Osteoblast (primary cell): ENCODE measurements around the gene KIAA1755. TPM values are rescaled to one million over a fixed set of nuclear protein-coding genes. Genes with fewer than 3 reads are reported as not detected.
"Not testable (repeated sequence)": the region's sequence is repeated elsewhere in the genome, so short reads cannot be mapped to it uniquely, and the experiment has no call there.

ENCODE experiments used
- DNase-seq: peaks from one replicate; pipeline ENCODE4 v3.0.0; 2011; ENCODE audit warnings: low spot score, mixed read lengths; ENCODE audit not compliant: insufficient read length; ENCODE audit errors: missing footprints
- H2AFZ ChIP-seq: 2 replicates; pipeline ENCODE4 v1.6.0; 2011; ENCODE audit warnings: mild to moderate bottlenecking, low read length
- H3K27ac ChIP-seq: 2 replicates; pipeline ENCODE4 v1.5.1; 2011; ENCODE audit warnings: mild to moderate bottlenecking, low read depth, low read length, moderate library complexity
- H3K27me3 ChIP-seq: 2 replicates; pipeline ENCODE4 v1.6.0; 2012; ENCODE audit warnings: mild to moderate bottlenecking, control low read depth, inconsistent platforms, low read length, moderate library complexity; ENCODE audit not compliant: insufficient read depth
- H3K36me3 ChIP-seq: 2 replicates; pipeline ENCODE4 v1.5.1; 2011; ENCODE audit warnings: mild to moderate bottlenecking, low read length, control low read depth, moderate library complexity; ENCODE audit not compliant: insufficient read depth
- H3K4me1 ChIP-seq: 2 replicates; pipeline ENCODE4 v1.5.1; 2011; ENCODE audit warnings: mild to moderate bottlenecking, low read length, control low read depth, moderate library complexity; ENCODE audit not compliant: insufficient read depth
- H3K4me2 ChIP-seq: 2 replicates; pipeline ENCODE4 v1.6.0; 2011; ENCODE audit warnings: mild to moderate bottlenecking, low read length; ENCODE audit not compliant: insufficient read depth
- H3K4me3 ChIP-seq: fragments of 200-600 bp; sonication (generic); 3 replicates; pipeline ENCODE4 v1.5.1; 2012; ENCODE audit warnings: mild to moderate bottlenecking, low read length, inconsistent platforms; ENCODE audit not compliant: insufficient read depth
- H3K79me2 ChIP-seq: 2 replicates; pipeline ENCODE4 v1.6.0; 2012; ENCODE audit warnings: mild to moderate bottlenecking, low read length, control low read depth, inconsistent platforms; ENCODE audit not compliant: insufficient read depth
- H3K9me3 ChIP-seq: 2 replicates; pipeline ENCODE4 v1.5.1; 2011; ENCODE audit warnings: low read depth, low read length, control low read depth
- H4K20me1 ChIP-seq: 2 replicates; pipeline ENCODE4 v1.6.0; 2012; ENCODE audit warnings: mild to moderate bottlenecking, low read length, control low read depth; ENCODE audit not compliant: insufficient read depth
- total RNA-seq: library from RNA; depleted of rRNA; stranded (reverse); fragments of >200 nt; gene quantifications from 2 replicates; pipeline ENCODE4 v1.2.3, GENCODE V29; 2012
- TF ChIP-seq, protein P1 (sequence below): IDR thresholded peaks from 2 replicates; pipeline ENCODE4 v1.5.1; 2011; ENCODE audit warnings: mild to moderate bottlenecking, low read depth, low read length, moderate library complexity; ENCODE audit errors: extremely low read depth

Gene KIAA1755
- total RNA-seq, 1 donor = 2.5 TPM

- Histone ChIP-seq H3K79me2 (no peaks in the 10 kb centered on the region), H2AFZ (no peak overlapping the region), H4K20me1 (no peaks in the 10 kb centered on the region), H3K4me2 (no peak overlapping the region), H3K27me3 (no peaks in the 10 kb centered on the region), H3K36me3 (no peaks in the 10 kb centered on the region), H3K27ac (no peak overlapping the region), H3K4me3 (no peak overlapping the region), H3K4me1 (peaks cover 26% of the 10 kb centered on the region), H3K9me3 (no peaks in the 10 kb centered on the region)
- DNase-seq = no peak
- TF ChIP-seq, protein P1, sequence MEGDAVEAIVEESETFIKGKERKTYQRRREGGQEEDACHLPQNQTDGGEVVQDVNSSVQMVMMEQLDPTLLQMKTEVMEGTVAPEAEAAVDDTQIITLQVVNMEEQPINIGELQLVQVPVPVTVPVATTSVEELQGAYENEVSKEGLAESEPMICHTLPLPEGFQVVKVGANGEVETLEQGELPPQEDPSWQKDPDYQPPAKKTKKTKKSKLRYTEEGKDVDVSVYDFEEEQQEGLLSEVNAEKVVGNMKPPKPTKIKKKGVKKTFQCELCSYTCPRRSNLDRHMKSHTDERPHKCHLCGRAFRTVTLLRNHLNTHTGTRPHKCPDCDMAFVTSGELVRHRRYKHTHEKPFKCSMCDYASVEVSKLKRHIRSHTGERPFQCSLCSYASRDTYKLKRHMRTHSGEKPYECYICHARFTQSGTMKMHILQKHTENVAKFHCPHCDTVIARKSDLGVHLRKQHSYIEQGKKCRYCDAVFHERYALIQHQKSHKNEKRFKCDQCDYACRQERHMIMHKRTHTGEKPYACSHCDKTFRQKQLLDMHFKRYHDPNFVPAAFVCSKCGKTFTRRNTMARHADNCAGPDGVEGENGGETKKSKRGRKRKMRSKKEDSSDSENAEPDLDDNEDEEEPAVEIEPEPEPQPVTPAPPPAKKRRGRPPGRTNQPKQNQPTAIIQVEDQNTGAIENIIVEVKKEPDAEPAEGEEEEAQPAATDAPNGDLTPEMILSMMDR = no peak
These were observed 22.7 kb upstream of the KIAA1755 start for GRCh38 chr20:38283236-38283635.

DNA sequence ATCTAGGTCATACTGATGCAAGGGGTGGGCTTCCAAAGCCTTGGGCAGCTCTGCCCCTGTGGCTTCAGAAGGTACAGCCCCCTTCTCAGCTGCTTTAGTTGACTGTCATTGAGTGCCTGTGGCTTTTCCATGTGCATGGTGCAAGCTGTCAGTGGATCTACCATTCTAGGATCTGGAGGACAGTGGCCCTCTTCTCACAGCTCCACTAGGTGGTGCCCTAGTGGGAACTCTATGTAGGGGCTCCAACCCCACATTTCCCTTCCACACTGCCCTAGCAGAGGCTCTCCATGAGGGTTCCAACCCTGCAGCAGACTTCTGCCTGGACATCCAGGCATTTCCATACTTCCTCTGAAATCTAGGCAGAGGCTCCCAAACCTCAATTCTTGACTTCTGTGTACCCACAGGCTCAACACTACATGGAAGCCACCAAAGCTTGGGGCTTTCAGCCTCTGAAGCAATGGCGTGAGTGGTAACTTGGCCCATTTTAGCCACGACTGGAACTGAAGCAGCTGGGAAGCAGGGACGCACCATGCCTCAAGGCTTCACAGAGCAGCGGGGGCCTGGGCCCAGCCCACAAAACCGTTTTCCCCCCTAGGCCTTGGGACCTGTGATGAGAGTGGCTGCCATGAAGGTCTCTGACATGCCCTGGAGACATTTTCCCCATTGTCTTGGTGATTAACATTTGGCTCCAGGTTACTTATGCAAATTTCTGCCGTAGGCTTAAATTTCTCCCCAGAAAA is 20.8 kb upstream of the KIAA1755 start:
- DNase-seq, H3K27me3 ChIP-seq, H3K4me3 ChIP-seq, H3K27ac ChIP-seq, H3K79me2 ChIP-seq, H4K20me1 ChIP-seq, H3K4me2 ChIP-seq, H3K36me3 ChIP-seq, H2AFZ ChIP-seq, H3K9me3 ChIP-seq: not testable (repeated sequence)
- H3K4me1 ChIP-seq = peaks cover 11% of the 10 kb centered on the region

DNA sequence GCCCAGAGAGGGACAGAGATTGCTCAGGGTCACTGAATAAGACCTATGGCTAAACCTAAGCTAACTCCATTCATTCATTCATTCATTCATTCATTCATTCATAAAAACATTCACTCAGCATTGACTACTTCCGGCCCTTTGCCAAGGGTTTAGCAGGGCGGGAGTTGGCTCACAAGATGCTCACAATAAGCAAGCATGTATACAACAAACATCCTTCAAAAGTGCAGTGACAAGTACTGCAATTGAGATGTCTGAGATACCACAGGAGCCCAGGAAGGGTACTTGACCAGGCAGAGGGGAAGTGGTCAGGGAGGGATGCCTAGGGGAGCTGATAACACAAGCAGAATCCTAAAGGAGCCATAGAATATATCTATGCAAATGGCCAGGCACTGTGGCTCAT is 18.2 kb upstream of the KIAA1755 start:
- Histone ChIP-seq H3K27me3 (no peaks in the 10 kb centered on the region), H3K4me2 (no peak overlapping the region), H3K4me3 (no peak overlapping the region), H3K36me3 (no peaks in the 10 kb centered on the region), H3K79me2 (no peaks in the 10 kb centered on the region), H3K27ac (peak overlapping the region; percentile 59), H3K4me1 (peaks cover 22% of the 10 kb centered on the region), H4K20me1 (no peaks in the 10 kb centered on the region), H3K9me3 (peaks cover 4% of the 10 kb centered on the region), H2AFZ (no peak overlapping the region)
- DNase-seq = no peak
- TF ChIP-seq, protein P1 = no peak

- Histone ChIP-seq H3K27me3 (no peaks in the 10 kb centered on the region), H3K36me3 (no peaks in the 10 kb centered on the region), H4K20me1 (no peaks in the 10 kb centered on the region), H3K4me2 (no peak overlapping the region), H3K79me2 (no peaks in the 10 kb centered on the region), H3K4me1 (peaks cover 26% of the 10 kb centered on the region), H3K4me3 (no peak overlapping the region), H2AFZ (no peak overlapping the region), H3K9me3 (peaks cover 4% of the 10 kb centered on the region), H3K27ac (no peak overlapping the region)
- TF ChIP-seq, protein P1 = no peak
- no peak for DNase-seq
These were observed 17.6 kb upstream of the KIAA1755 start for GRCh38 chr20:38278131-38278530.
